Mesothelial cell of epicardium (in vitro differentiated cells): ENCODE results near the gene CGREF1. TPM values are rescaled to one million over a fixed set of nuclear protein-coding genes. Genes with fewer than 3 reads are reported as not detected.

Experiments
- DNase-seq, 2 experiments: peaks; one replicate each; pipeline ENCODE4 v3.0.0; 2021; ENCODE audit warnings: low spot score in 2 of 2; ENCODE audit not compliant: unreplicated experiment in 2 of 2
- H3K27ac Mint-ChIP-seq: 2 replicates; pipeline ENCODE4 v1.8.0; 2021; ENCODE audit warnings: mixed read lengths
- H3K27me3 Mint-ChIP-seq: 2 replicates; pipeline ENCODE4 v1.8.0; 2021; ENCODE audit warnings: low read depth, mixed read lengths
- H3K36me3 Mint-ChIP-seq: 2 replicates; pipeline ENCODE4 v1.8.0; 2021; ENCODE audit warnings: mixed read lengths
- H3K4me1 Mint-ChIP-seq: 2 replicates; pipeline ENCODE4 v1.8.0; 2021; ENCODE audit warnings: mixed read lengths
- H3K4me3 Mint-ChIP-seq: 2 replicates; pipeline ENCODE4 v1.8.0; 2021; ENCODE audit warnings: mild to moderate bottlenecking, moderate library complexity, mixed read lengths
- H3K9me3 Mint-ChIP-seq: 2 replicates; pipeline ENCODE4 v1.8.0; 2021; ENCODE audit warnings: mixed read lengths
- CTCF ChIP-seq: fragments of 200-600 bp; sonication (generic); IDR thresholded peaks from one replicate; pipeline ENCODE4 v1.5.0; 2021; ENCODE audit warnings: antibody characterized with exemption; ENCODE audit not compliant: unreplicated experiment
- total RNA-seq: library from RNA; stranded (reverse); gene quantifications from 3 replicates; pipeline ENCODE4 v1.2.1, GENCODE V29; 2021

CGREF1 gene
- total RNA-seq, 1 donor from 2014 or later, result 1.5 TPM

- H3K27me3 Mint-ChIP-seq, result peaks cover 16% of the 10 kb centered on the region
- no peak for DNase-seq
Observed at GRCh38 chr2:27145682-27146081, 26.8 kb upstream of the CGREF1 start.

GRCh38 chr2:27143285-27143684 is 24.4 kb upstream of the CGREF1 start:
- DNase-seq, result no peak
- Mint-ChIP-seq H3K27me3 (peaks cover 20% of the 10 kb centered on the region), H3K27ac (no peak overlapping the region), H3K36me3 (no peaks in the 10 kb centered on the region), H3K4me3 (no peak overlapping the region), H3K4me1 (no peaks in the 10 kb centered on the region), H3K9me3 (peaks cover 14% of the 10 kb centered on the region)
- TF ChIP-seq CTCF, result no peak

More at GRCh38 chr2:27145682-27146081, 26.8 kb upstream of the CGREF1 start:
- Mint-ChIP-seq H3K4me3 (no peak overlapping the region), H3K27ac (no peak overlapping the region), H3K36me3 (no peaks in the 10 kb centered on the region), H3K9me3 (peaks cover 14% of the 10 kb centered on the region), H3K4me1 (no peaks in the 10 kb centered on the region)
- TF ChIP-seq CTCF, result no peak

- TF ChIP-seq CTCF, result no peak
- Mint-ChIP-seq H3K9me3 (peaks cover 14% of the 10 kb centered on the region), H3K4me3 (no peak within 1 kb of the TSS), H3K27ac (no peak within 1 kb of the TSS), H3K27me3 (peaks cover 18% of the 10 kb centered on the region), H3K4me1 (no peaks in the 10 kb centered on the region), H3K36me3 (no peaks in the 10 kb centered on the region)
- DNase-seq, result no peak
Observed at GRCh38 chr2:27139310-27139709, 20.4 kb upstream of the CGREF1 start, which contains the start of gene PRR30. Gene PRR30, minus strand, starts transcription at chr2:27139410. Its CDS starts 1,081 bp downstream, at chr2:27138329.

GRCh38 chr2:27138111-27138510 is 19.2 kb upstream of the CGREF1 start:
- peaks cover 10% of the 10 kb centered on the region for H3K27me3 Mint-ChIP-seq
- H3K27ac Mint-ChIP-seq, result no peak overlapping the region
- peaks cover 8% of the 10 kb centered on the region for H3K4me1 Mint-ChIP-seq
- H3K9me3 Mint-ChIP-seq, result peaks cover 6% of the 10 kb centered on the region
- H3K4me3 Mint-ChIP-seq, result no peak overlapping the region
- no peak for TF ChIP-seq CTCF
- H3K36me3 Mint-ChIP-seq, result peaks cover under 1% of the 10 kb centered on the region
- no peak for DNase-seq

GRCh38 chr2:27137322-27137935 is 18.5 kb upstream of the CGREF1 start:
- Mint-ChIP-seq H3K4me3 (no peak overlapping the region), H3K27me3 (peaks cover 6% of the 10 kb centered on the region), H3K9me3 (no peaks in the 10 kb centered on the region), H3K4me1 (peaks cover 12% of the 10 kb centered on the region), H3K36me3 (peaks cover 3% of the 10 kb centered on the region), H3K27ac (no peak overlapping the region)
- no peak for TF ChIP-seq CTCF
- no peak for DNase-seq
